ENCODE measurements around the gene SIRT1.
"Not testable (repeated sequence)": the region's sequence is repeated elsewhere in the genome, so short reads cannot be mapped to it uniquely, and the experiment has no call there.

Gene SIRT1

GRCh38 chr10:67955614-67956013, 71.2 kb downstream of the SIRT1 start:
- DNase-seq (ENCODE audit: extremely low read depth in 1 of 2, low read depth in 1 of 2), result no peak

GRCh38 chr10:67959839-67960476, 75.5 kb downstream of the SIRT1 start:
- DNase-seq (ENCODE audit: extremely low read depth in 1 of 2, low read depth in 1 of 2), result no peak

GRCh38 chr10:67965456-67965855, 81.0 kb downstream of the SIRT1 start:
- DNase-seq (ENCODE audit: extremely low read depth in 1 of 2, low read depth in 1 of 2), result no peak

- not testable (repeated sequence) for DNase-seq (ENCODE audit: extremely low read depth in 1 of 2, low read depth in 1 of 2)
Measured at GRCh38 chr10:67966035-67966434, 81.6 kb downstream of the SIRT1 start.

Data from activated CD8-positive, alpha-beta memory T cell treated with anti-CD3 and anti-CD28 coated beads for 1 hour (primary cell).